HG02763 (cell line): ENCODE measurements around the gene DPYSL5.

Source experiments
- ATAC-seq: cut with Tn5 transposase; IDR thresholded peaks from one replicate; pipeline ENCODE4 v1.9.1; 2021; ENCODE audit warnings: mild to moderate bottlenecking, moderate library complexity; ENCODE audit not compliant: unreplicated experiment

DPYSL5 gene

DNA sequence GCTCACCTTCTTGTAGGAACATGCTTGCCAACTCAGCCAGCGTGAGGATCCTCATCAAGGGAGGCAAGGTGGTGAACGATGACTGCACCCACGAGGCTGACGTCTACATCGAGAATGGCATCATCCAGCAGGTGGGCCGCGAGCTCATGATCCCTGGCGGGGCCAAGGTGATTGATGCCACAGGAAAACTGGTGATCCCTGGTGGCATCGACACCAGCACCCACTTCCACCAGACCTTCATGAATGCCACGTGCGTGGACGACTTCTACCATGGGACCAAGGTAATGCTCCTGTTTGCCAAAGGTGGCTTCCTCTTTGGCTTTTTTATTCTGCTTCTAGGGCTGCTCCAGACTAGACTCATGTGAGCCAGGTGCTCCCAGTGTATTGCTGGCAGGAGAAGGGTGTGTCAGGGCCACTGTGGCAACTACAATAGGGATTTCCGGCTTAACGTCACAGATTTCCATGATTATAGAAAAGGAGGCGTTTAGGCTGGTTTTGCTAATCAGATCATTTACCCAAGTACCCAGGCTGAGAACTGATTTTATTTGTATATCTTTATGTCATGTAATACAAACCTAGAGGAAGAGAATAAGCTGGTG is 50.6 kb downstream of the DPYSL5 start:
- no peak for ATAC-seq

DNA sequence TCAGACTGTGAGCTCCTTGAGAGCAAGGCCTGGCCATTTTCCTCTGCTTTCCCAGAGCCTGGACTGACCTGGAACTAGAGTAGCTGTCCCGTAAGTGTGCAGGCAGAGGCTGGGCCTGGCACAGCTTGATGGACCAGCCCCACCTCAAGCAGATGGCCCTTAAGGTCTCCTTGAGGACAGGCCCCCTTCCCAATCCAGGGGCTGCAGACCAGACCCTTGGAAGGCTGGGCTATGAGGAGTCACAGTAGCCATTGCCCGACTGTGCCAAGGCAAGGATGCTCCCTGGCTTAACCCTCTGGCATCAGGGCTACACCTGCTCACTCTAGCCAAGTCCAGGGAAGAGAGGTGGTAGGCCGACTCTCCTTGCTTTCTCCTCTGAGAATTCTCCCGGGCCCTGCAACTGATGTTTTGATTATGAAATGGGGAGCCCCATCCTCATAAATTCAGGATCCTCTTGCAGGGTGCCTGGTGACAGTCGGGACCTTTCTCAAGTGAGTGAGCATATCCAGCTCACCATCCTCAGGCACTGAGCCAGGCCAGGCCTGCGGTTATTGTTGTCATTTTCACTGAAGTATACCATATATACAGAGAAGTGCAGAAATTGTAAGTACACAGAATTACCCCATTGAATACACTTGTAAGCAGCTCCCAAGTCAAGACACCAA is 51.7 kb downstream of the DPYSL5 start:
- no peak for ATAC-seq

DNA sequence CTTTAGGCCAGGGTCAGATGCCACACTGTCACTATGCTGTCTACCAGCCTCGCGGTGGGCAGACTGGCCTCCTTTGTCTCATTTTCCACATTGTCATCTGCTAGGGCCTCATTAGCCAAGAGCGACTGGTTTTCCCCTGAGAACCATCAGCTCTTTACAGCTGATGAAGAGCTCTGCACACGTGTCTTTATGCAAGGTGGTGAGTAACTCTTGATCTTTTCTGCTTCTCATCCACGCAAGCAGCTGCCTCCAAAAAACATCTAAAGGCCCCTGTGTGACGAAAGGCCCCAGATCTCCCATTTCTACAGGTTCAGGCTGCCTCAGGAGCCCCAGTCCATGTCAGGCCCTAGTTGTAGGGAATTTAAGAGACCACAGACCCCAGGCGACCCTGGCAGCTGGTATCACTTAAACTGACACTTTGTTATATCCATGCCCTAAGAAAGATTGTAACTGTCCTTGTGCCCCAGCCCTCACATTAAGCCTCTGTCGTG is 52.9 kb downstream of the DPYSL5 start:
- ATAC-seq = no peak

DNA sequence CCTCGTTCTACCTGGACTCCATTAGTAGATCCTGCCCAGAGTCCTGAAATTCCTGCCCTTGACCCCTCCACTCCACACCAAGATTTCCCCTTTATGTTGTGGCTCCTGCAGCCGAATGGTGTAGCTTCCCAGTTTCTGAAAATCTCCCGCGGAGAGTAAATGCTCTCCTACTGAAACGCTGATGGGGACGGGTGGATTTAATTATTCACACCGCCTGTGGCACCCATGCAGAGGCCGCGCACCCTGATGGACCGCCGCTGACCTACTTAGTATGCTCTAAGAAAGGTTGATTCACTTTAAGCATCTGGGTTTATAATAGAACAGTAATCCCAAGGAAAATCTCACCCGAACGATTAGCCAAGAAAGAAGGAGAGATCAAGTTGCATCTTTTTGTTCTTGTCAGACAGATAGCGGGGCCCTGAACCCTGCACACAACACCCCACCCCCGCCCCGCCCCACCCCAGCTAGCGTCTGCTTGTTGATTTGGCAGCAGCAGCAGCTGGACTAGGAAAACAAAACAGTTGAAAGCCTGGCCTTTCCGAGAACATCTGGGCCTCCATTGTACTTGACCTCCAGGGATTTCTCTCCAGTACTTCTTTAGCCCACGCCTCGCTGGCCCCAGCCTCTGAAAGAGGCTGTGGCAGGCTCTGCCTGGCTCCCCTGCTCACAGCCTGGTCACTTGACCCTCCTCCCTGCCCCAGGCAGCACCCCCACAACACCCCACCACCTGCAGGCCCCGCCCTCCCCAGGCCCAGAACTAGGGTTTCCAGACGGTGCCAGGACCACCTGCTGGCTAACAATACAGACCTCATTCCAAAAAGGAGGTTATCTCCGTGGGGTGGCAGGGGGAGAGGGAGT is 53.6 kb downstream of the DPYSL5 start:
- ATAC-seq = no peak

DNA sequence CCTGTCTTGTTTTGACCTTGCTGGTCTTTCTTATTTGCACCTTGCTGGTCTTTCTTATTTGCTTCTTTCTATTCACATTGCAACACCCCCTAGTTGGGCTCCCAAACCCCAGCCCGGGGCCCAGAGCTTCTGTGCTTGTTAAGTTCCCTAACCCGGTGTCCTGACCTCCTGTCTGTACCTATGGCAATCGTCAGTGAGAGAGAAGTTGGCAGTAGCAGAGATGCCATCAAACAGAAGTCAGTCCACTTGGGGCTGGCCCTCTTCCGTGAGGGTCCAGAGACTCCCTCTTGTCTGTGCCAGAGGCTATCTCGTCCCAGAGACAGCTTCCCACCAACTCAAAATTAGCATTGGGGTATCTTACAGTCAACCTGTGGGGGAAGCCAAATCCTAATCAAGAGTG is 55.7 kb downstream of the DPYSL5 start:
- ATAC-seq = no peak

DNA sequence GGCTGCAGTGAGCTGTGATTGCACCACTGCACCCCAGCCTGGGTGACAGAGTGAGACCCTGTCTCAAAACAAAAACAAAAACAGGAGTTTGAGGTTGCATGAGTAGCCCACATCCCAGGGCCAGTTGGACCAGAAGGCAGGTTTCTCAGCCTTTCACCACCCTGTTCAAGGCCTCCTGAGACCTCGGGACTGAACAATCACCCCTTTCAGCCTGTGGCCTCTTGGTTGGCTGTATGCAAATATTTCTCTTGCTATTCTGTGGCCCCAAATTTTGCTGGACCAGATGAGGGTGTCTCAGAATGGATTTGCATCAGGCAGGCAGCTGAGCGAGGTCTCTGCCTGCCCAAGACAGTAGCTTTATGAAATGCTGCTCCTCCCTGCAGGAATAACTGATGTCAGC is 56.9 kb downstream of the DPYSL5 start:
- ATAC-seq = no peak

DNA sequence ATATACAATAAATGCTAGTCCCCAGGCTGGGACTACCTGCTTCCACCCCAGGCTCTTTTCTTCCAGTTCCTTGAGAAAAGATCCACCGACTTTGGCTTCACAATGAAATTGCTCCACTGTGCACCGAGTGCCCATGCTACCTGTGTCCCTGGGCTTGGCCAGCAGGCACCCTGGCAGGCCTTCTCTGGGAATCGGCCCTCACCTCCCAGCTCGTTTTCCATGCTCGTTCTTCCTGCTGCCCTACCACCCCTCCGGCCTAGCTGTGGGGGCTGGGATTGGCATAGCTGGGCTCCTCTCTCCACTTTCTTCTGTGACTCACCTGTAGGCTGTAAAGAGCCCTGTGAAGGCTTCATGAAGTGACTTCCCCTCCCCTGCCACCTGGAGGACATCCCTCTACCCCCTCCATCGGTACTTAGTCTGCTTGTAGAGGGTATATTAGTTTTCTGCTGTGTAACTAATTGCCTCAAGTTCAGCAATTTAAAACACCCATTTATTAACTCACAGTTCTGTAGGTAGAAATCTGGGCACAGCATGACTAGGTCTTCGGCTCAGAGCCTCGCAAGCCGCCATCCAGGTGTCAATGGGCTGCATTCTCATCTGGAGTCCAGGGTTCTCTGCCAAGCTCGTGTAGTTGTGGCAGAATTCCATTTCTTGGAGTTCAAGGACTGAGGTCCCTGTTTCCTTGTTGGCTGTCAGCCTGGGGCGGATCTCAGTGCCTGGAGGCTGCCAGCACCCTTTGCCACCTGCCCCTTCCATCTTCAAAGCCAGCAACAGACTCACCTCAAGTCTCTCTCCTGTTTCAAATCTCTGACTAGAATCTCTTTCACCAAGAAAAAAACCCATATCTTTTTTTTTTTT is 57.6 kb downstream of the DPYSL5 start:
- no peak for ATAC-seq

DNA sequence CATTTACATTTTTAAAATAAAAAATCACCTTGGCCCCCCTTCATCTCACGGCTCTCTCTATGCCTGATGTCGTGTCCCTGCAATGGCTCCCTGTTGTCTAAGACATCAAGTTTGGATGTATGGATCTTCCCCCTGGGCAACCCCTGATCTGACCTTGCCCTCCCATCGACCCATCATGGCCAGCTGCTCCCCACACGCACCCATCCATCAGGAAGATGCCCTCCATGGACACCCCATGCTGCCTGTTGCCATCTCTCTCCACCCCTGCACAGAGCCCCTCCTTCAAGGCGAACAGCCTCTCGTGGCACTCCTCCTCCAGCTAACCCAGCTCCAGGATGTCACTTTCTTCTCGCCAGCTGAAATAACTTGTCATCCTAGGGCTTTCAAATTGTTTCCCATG is 59.5 kb downstream of the DPYSL5 start:
- no peak for ATAC-seq

DNA sequence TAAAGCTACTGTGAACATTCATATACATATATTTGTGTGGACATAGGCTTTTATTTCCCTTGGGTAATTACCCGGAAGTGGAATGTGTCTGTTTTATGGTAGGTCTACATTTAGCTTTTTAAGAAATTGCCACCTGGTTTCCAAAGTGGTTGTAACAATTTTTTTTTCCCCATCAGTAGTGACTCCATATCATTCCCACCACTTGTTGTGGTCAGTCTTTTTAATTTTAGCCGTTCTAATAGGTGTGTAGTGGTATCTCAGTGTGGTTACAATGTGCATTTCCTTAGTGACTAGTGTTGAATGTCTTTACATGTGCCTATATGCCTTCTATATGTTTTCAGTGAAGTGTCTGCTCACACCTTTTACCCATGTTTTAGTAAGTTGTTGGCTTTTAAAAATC is 62.2 kb downstream of the DPYSL5 start:
- no peak for ATAC-seq

DNA sequence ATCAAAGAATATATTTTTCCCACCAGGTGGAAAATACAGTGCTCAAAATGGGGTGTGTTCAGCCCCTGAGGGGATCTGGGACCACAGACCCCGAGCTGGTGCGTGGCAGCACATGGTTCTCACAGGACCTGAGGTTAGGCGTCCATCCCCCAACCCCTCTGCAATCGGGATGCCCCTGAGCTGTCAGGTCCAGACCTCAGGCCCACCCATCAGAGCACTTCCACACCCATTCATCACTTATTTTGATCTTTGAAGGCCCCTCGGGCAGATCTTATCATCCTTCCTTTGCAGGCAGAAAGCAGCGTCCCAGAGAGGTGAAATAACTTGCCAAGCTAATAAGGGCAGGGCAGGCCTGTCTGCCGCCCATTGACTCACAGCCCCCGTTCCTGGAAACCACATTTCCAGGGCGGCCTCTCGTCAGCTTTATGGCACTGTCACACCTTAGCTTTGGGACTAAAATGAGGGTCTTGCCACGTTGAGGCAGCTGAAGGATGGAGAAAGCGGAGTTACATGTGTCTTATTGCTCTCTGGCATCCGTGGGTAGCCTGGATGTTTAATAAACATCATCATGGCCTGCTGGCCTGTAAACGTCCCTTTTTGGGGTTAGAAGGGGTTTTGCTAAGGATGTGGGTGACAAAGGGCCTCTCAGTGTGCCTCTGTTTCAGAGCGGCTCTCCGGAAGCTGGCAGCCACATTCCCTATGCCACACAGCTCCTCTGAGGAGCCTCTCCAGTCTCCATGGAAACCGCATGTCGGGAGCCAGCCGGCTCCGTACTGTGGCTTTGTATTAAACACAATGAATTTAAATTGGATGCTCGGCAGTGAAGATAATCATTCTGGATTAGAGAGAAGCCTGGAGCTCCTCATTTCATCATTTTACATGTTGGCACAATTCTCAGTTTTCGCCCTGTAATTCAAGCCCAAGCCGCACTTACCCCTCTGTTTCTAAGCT is 64.3 kb downstream of the DPYSL5 start:
- ATAC-seq = no peak

DNA sequence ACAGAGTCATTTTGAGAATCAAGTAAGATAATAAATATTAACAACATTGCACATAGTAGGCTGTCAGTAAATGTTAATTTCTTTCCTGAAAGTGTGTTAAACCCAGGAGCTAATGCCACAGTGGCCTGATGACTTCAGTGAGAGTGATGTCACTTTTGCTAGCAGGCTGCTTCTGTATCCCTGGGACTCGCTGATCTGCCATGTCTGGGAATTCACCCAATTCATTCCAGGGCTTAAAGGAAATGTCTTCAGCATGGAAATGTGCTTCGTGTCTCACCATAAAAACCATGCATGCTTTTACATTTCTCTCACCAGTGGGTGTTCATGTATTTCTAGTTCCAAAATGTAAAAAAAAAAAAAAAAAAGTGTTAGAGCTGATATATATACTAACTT is 65.7 kb downstream of the DPYSL5 start:
- no peak for ATAC-seq

DNA sequence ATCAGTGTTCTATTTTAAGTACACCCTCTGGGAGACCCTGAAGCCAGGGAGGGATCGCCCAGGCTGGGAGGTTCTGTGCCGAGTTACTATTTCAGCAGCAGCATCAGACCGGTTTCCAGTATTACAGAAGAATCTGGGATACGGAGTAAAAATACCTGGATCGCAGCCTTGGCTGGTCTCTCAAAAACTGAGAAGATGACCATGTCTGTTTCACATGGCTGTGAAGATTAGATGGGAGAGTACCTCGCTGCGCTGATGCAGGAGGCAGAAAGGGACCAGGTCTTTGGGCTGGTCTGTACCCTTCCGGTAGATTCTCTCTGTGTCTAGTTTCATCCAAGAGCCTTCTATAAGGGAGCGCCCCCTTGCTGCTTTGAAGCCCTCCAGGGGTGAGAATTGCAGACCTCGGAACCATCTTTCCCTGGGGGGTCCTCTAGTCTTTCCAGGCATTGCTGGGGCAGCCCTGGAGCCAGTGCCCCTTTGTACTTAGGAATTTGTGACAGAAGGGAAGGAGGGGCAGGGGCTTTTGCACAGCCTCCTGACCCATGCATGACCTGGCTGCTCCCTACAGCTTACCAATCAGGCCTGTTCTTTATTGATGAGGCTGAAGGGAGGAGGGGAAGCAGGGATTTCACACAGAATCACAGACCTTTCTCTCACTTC is 66.2 kb downstream of the DPYSL5 start:
- ATAC-seq = no peak

DNA sequence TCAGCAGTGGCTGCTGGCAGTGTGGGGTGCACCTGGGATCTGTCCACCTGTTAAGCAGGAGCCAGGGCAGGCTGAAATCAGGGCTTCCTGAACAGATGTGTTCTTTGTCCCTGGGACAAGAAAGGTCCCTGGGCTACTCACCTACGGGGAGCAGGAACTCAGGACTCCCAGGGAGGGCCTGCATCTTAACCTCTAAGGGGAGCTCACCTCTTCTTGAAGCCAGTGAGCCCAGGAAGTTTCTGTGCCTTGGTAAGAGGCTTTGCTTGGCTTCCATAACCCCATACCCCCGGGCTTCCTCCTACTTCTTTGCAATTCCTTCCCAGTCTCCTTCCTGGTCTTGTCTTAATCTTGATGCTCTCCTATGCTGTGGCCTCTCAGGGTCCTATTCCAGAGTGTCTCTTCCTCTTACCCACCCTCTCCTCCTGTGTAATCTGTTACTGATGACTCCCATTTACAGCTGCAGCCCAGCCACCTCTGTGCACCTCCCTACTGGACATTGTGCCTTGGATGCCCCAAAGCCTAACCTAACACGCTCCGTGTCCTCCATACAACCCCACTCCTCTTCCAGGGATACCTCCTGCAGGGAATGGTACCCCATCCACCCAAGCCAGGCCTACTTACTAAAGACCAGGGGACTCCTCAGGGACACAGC is 66.9 kb downstream of the DPYSL5 start:
- ATAC-seq = no peak

DNA sequence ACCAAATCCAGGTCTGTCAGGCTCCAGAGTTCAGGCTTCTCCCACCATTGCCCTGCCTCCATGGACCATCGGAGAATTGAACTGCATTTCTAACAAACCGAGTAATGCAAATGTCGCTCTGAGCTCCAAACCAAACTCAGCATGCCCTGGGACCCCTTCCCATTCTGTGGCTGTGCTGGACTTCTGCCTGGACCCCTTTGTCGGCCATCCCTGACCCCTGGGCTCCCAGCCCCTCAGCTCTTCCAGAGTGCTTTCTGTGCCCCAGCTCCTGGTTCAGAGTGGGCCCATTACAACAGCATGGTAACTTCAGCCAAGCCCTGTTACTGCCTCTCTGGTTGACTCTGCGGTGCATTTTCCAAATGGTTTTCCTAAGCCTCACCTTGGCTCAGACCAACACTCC is 67.4 kb downstream of the DPYSL5 start:
- ATAC-seq = no peak

DNA sequence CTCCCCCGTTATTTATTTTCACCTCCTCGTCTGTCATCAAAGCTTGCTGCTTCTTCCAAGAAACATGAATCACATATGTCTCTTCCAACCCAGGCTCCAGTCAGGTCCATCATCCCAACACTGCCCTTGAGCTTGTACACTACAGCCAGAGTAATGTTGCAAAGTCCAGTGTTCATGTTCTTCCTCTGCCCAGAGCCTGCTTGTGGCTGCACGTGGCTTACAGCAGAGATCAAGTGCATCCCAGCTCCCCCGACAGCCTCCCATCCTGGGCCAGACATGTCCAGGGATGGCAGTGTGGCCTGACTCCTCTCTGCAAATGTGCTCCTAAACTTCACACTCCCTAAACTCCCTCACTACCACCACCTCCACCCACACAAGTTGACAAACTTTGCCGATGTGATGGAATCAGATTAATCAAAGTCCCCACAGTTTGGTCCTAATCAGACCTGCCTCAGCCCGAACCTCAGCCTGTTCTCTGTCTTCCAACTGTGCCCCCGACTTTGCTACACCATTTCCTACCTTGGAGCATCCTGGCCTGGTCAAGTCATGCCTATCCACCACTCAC is 68.3 kb downstream of the DPYSL5 start:
- no peak for ATAC-seq

DNA sequence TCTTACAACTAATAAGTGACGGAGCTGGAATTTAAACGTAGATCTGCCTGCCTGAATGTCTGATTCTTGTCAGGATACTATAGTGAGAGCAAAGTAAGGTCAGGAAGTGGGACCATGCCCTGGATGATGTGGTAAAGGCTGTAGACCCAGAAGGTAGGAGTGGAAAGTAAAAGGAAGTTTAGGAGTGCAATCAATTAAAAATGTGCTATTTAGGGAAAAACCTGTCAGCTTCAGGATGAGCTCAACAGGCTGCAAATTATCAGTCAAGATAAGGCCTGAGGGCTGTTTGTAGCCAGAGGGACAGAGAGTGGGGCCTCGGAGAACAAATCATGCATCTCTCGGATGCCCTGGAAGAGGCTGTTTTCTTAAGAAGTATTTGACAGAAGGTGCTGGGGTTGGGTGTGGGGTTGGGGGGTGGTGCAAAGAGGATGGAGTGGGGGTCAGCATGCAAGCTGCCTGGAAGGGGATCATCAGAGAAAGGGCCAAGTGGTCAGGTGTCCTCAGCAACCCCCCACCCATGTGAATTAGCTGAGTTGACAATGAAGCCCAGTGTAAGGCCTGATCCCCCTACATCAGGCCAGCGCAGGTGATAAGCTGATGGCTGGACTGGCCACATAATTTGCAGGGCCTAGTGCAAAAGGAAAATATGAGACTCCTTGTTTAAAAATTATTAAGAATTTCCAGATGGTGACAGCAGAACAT is 69.4 kb downstream of the DPYSL5 start:
- no peak for ATAC-seq

DNA sequence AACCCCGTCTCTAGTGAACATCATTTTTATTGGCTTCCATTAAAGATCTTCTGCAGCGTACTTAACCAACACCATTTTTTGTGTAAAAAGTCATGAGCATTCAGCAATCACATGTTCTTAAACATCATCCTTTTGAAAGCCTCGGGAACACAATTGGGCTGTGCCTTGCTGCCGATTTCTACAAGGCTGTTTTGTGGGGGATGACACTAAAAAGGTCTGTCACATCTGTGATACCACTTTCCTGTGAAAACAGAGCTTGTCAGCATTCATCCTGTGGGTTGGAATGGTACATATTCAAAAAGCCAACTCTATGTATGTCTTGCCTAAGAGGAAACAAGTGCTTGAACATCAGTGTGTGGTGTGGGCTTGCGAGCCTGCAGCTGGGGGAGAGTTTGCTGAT is 73.4 kb downstream of the DPYSL5 start:
- no peak for ATAC-seq
